Keratinocyte (primary cell): ENCODE measurements around the gene RTKN. TPM values are rescaled to one million over a fixed set of nuclear protein-coding genes. Genes with fewer than 3 reads are reported as not detected.

Experiments
- DNase-seq: peaks from one replicate; pipeline ENCODE4 v3.0.0-alpha.2; 2011; ENCODE audit warnings: low read depth, missing footprints, low spot score
- FAIRE-seq: peaks from 2 replicates; lab custom pipeline; 2011; peaks lifted over from hg19 to GRCh38; lab: Jason Lieb, UNC
- H2AFZ ChIP-seq: 2 replicates; pipeline ENCODE4 v1.6.0; 2012; ENCODE audit warnings: low read length, control low read depth, inconsistent platforms; ENCODE audit not compliant: control insufficient read depth
- H3K27ac ChIP-seq: 2 replicates; pipeline ENCODE4 v1.5.1; 2011; ENCODE audit warnings: low read length; ENCODE audit not compliant: control insufficient read depth, insufficient read depth
- H3K27me3 ChIP-seq: 3 replicates; pipeline ENCODE4 v1.6.0; 2011; ENCODE audit warnings: low read length; ENCODE audit not compliant: control insufficient read depth, insufficient read depth; ENCODE audit errors: extremely low read depth
- H3K36me3 ChIP-seq, 2 experiments: 2 replicates in 1 of 2; 3 replicates in 1 of 2; pipeline ENCODE4 v1.5.1; 2011; ENCODE audit warnings: low read length in 2 of 2, mild to moderate bottlenecking in 1 of 2; ENCODE audit not compliant: control insufficient read depth in 2 of 2, insufficient read depth in 2 of 2; ENCODE audit errors: extremely low read depth in 1 of 2
- H3K4me1 ChIP-seq: 3 replicates; pipeline ENCODE4 v1.5.1; 2011; ENCODE audit warnings: low read length; ENCODE audit not compliant: control insufficient read depth, insufficient read depth; ENCODE audit errors: extremely low read depth
- H3K4me2 ChIP-seq: 3 replicates; pipeline ENCODE4 v1.6.0; 2011; ENCODE audit warnings: low read depth, low read length; ENCODE audit not compliant: control insufficient read depth, insufficient read depth; ENCODE audit errors: extremely low read depth
- H3K4me3 ChIP-seq, 3 experiments: fragments of 200-600 bp in 1 of 3; sonication (generic) in 1 of 3; 2 replicates in 2 of 3; 3 replicates in 1 of 3; pipeline ENCODE4 v1.5.1; 2011 to 2016; ENCODE audit warnings: low read length in 3 of 3, mild to moderate bottlenecking in 3 of 3, control low read depth in 2 of 3, inconsistent platforms in 1 of 3, low read depth in 1 of 3, mixed read lengths in 1 of 3, mixed run types in 1 of 3, moderate library complexity in 1 of 3; ENCODE audit not compliant: control insufficient read depth in 2 of 3, insufficient read depth in 2 of 3; ENCODE audit errors: extremely low read depth in 1 of 3
- H3K79me2 ChIP-seq: 2 replicates; pipeline ENCODE4 v1.6.0; 2012; ENCODE audit warnings: low read length; ENCODE audit not compliant: control insufficient read depth, insufficient read depth
- H3K9ac ChIP-seq: 3 replicates; pipeline ENCODE4 v1.6.0; 2011; ENCODE audit warnings: low read length; ENCODE audit not compliant: control insufficient read depth, insufficient read depth; ENCODE audit errors: extremely low read depth
- H3K9me1 ChIP-seq: 3 replicates; pipeline ENCODE4 v1.6.0; 2011; ENCODE audit warnings: low read length; ENCODE audit not compliant: control insufficient read depth, insufficient read depth; ENCODE audit errors: extremely low read depth
- H3K9me3 ChIP-seq: 2 replicates; pipeline ENCODE4 v1.5.1; 2012; ENCODE audit warnings: low read depth, low read length; ENCODE audit not compliant: control insufficient read depth
- H4K20me1 ChIP-seq: 3 replicates; pipeline ENCODE4 v1.6.0; 2011; ENCODE audit warnings: low read length; ENCODE audit not compliant: control insufficient read depth, insufficient read depth; ENCODE audit errors: extremely low read depth
- CTCF ChIP-seq, 3 experiments: IDR thresholded peaks in 1 of 3; conservative IDR thresholded peaks in 1 of 3; optimal IDR thresholded peaks in 1 of 3; 2 replicates in 2 of 3; 3 replicates in 1 of 3; pipeline versions ENCODE3 to v1.5.1; 2011; ENCODE audit warnings: low read length in 3 of 3, mild to moderate bottlenecking in 3 of 3, moderate library complexity in 2 of 3, control low read depth in 1 of 3, inconsistent platforms in 1 of 3; ENCODE audit not compliant: insufficient read depth in 2 of 3; ENCODE audit errors: extremely low read depth in 1 of 3
- EZH2 ChIP-seq: IDR thresholded peaks from one replicate; pipeline ENCODE4 v1.6.1; 2012; ENCODE audit warnings: inconsistent platforms, mild to moderate bottlenecking, low read length, moderate library complexity
- dilution Hi-C: fragments of 300-500 bp; cut with MboI; formaldehyde crosslinking; loops from one replicate; pipeline ENCODE4 v1.7.0; 2020; ENCODE audit warnings: low sequenced_read_pairs; ENCODE audit not compliant: extremely low pct_ligation_motif_present
- polyA plus RNA-seq, 5 experiments: library from polyadenylated mRNA; depleted of rRNA in 3 of 5; stranded (reverse) in 3 of 5; stranded (forward) in 1 of 5; unstranded in 1 of 5; fragments of >200 nt; gene quantifications; 1 replicate in 1 of 5; 2 replicates in 3 of 5; 3 replicates in 1 of 5; pipeline versions ENCODE4 v1.2.1 to v1.2.3, GENCODE V29; 2011 to 2012; ENCODE audit warnings: missing spikeins in 2 of 5, low read depth in 1 of 5, low replicate concordance in 1 of 5

Gene RTKN
- polyA plus RNA-seq, 1 donor (not counting 4 experiments of a cell fraction or from before 2014, with no cell fraction given): 110 TPM

GRCh38 chr2:74414881-74415761 is 26.6 kb downstream of the RTKN start:
- TF ChIP-seq CTCF (optimal IDR thresholded peaks at IDR 0.05 in 1 of 3, IDR thresholded peaks at IDR 0.05 in 1 of 3, conservative IDR thresholded peaks at IDR 0.05 in 1 of 3; ENCODE audit: extremely low read depth in 1 of 3, insufficient read depth in 2 of 3, low read length in 3 of 3) (peak in 1 of 3 experiments; percentile 26), EZH2 (no peak)
- Histone ChIP-seq H4K20me1 (no peaks in the 10 kb centered on the region), H3K9ac (no peak overlapping the region), H3K36me3 (no peaks in the 10 kb centered on the region), H3K4me3 (peak overlapping the region in 1 of 3 experiments; percentile 49), H3K79me2 (no peaks in the 10 kb centered on the region), H3K27me3 (peaks cover 3% of the 10 kb centered on the region), H3K9me3 (no peaks in the 10 kb centered on the region), H3K9me1 (no peaks in the 10 kb centered on the region), H3K27ac (no peak overlapping the region), H3K4me1 (peaks cover 11% of the 10 kb centered on the region), H2AFZ (peak overlapping the region; percentile 53), H3K4me2 (peak overlapping the region; percentile 73)
- no peak for DNase-seq
- no peak for FAIRE-seq
- dilution Hi-C loops: no loop called here

GRCh38 chr2:74414441-74414840 is 27.3 kb downstream of the RTKN start:
- TF ChIP-seq EZH2: no peak
- TF ChIP-seq CTCF (optimal IDR thresholded peaks at IDR 0.05 in 1 of 3, IDR thresholded peaks at IDR 0.05 in 1 of 3, conservative IDR thresholded peaks at IDR 0.05 in 1 of 3; ENCODE audit: extremely low read depth in 1 of 3, insufficient read depth in 2 of 3, low read length in 3 of 3): no peak
- Histone ChIP-seq H3K9me1 (no peaks in the 10 kb centered on the region), H4K20me1 (no peaks in the 10 kb centered on the region), H3K4me3 (peak overlapping the region in 1 of 3 experiments; percentile 49), H3K36me3 (no peaks in the 10 kb centered on the region), H3K9ac (no peak overlapping the region), H3K79me2 (no peaks in the 10 kb centered on the region), H3K27me3 (peaks cover 3% of the 10 kb centered on the region), H3K4me2 (peak overlapping the region; percentile 73), H3K4me1 (peaks cover 11% of the 10 kb centered on the region), H2AFZ (peak overlapping the region; percentile 53), H3K9me3 (no peaks in the 10 kb centered on the region), H3K27ac (no peak overlapping the region)
- no peak for DNase-seq
- dilution Hi-C loops: no loop called here
- FAIRE-seq: no peak
